A673 (cell line): ENCODE results near the gene GARNL3.

ENCODE experiments used
- CTCF ChIP-seq: fragments of 300-800, 200-600 bp; sonication (generic); conservative IDR thresholded peaks from 2 replicates; pipeline ENCODE4 v1.5.1; 2017; ENCODE audit warnings: low read depth, mild to moderate bottlenecking, antibody characterized with exemption, low read length, moderate library complexity, mixed read lengths
- EZH2 ChIP-seq: fragments of 200-600 bp; sonication (generic); IDR thresholded peaks from 2 replicates; pipeline ENCODE4 v1.6.1; 2017; ENCODE audit warnings: borderline replicate concordance, low read depth, mild to moderate bottlenecking, mixed read lengths, antibody characterized with exemption, low read length; ENCODE audit not compliant: poor library complexity, severe bottlenecking

- TF ChIP-seq CTCF (no peak), EZH2 (no peak)
These were observed 38.6 kb upstream of the GARNL3 start for GRCh38 chr9:127225801-127226625.
